ENCODE measurements around the gene RP2.

Gene RP2

DNA sequence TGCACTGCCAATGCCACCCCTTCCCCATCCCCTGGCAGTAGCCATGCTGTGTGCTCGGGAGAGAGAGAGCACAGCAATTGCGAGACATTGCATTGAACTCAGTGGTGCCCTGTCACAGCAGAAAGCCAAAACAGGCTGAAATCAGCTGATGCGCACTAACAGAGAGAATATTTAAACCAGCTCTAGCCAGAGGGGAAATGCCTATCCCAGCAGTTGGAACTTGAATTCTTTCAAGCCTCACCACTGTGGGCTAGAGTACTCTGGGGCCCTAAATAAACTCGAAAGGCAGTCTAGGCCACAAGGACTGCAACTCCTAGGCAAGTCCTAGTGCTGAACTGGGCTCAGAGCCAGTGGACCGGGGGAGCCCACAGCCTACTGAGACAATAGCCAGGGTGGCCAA lies 17.7 kb upstream of the RP2 start:
- FAIRE-seq, result no peak
- no peak for TF ChIP-seq POLR2A (IDR thresholded peaks at IDR 0.05; ENCODE audit: low read depth, low read length)
- no peak for TF ChIP-seq POLR2AphosphoS5 (IDR thresholded peaks at IDR 0.05; ENCODE audit: low read depth, low read length)
- TF ChIP-seq TAF1 (IDR thresholded peaks at IDR 0.05; ENCODE audit: borderline replicate concordance, low read depth, low read length), result no peak
- no peak for DNase-seq (ENCODE audit: insufficient read length)

DNA sequence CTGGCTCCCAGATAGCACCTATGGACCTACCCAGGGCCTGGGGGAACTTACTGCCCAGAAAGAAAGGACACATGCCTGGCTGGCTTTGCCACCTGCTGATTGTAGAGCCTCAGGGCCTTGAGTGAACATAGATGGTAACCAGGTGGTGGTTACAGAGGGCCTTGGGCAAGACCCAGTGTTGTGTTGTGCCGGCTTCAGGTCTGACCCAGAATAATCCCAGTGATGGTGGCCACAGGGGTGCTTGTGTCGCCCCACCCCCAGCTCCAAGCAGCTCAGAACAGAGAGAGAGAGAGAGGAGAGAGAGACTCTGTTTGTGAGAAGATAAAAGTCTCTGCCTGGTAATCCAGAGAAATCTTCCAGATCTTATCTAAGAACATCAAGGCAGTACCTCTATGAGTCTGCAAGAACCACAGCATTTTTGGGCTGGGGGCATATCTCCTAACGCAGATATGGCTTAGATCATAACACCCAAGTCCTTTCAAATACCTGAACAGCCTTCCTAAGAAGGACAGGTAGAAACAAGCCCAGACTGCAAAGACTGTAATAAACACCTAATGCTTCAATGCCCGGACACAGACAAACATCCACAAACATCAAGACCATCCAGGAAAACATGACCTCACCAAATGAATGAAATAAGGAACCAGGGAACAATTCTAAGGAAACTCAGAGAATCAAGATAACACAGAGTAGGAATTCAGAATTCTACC lies 16.3 kb upstream of the RP2 start:
- no peak for TF ChIP-seq POLR2A (IDR thresholded peaks at IDR 0.05; ENCODE audit: low read depth, low read length)
- TF ChIP-seq TAF1 (IDR thresholded peaks at IDR 0.05; ENCODE audit: borderline replicate concordance, low read depth, low read length), result no peak
- no peak for TF ChIP-seq POLR2AphosphoS5 (IDR thresholded peaks at IDR 0.05; ENCODE audit: low read depth, low read length)
- FAIRE-seq, result no peak
- DNase-seq (ENCODE audit: insufficient read length), result no peak

DNA sequence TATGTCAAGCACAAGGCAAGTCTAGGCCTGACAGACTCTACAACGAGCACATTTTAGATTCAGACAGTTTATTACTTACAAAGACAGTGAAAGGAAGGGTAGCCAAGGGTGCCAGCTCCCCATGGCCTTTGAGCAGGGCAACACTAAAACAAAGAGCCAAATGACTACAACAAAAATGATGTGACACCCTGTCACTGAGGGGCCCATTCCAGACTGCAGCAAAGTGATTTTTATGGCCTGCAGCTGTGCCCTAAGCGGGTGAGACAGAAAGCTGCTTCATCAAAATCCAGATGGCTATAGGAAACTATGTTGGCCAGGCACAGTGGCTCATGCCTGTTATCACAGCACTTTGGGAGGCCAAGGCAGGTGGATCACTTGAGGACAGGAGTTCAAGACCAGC lies 13.4 kb upstream of the RP2 start:
- FAIRE-seq (no peak), DNase-seq (ENCODE audit: insufficient read length) (no peak)
- TF ChIP-seq POLR2A (IDR thresholded peaks at IDR 0.05; ENCODE audit: low read depth, low read length) (no peak), TAF1 (IDR thresholded peaks at IDR 0.05; ENCODE audit: borderline replicate concordance, low read depth, low read length) (no peak), POLR2AphosphoS5 (IDR thresholded peaks at IDR 0.05; ENCODE audit: low read depth, low read length) (no peak)

DNA sequence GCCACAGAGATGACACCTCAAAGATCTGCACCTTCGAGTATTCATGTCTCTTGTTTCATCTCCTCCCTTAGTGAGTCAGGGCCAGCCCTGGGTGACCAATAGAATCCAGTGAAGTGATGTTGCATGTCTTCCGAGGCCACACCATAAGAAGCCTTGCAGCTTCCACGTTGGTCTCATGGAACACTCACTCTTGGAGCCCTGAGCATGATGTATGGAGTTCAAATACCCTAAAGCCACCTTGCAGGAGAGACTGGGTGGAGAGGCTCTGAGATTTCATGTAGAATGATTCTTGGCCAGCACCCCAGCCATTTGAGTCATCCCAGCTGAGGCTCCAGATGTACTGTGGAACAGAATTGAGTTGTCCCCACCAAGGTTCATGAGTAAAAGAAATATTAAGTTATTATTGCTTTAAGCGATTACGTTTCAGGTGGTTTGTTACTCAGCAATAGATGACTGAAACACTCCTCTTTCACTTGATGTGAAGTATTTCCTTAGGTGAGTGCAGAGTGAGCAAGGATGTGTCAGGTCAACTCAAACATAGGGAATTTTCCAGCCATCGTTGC lies 5.0 kb upstream of the RP2 start:
- TF ChIP-seq POLR2A (IDR thresholded peaks at IDR 0.05; ENCODE audit: low read depth, low read length), result no peak
- no peak for TF ChIP-seq TAF1 (IDR thresholded peaks at IDR 0.05; ENCODE audit: borderline replicate concordance, low read depth, low read length)
- no peak for TF ChIP-seq POLR2AphosphoS5 (IDR thresholded peaks at IDR 0.05; ENCODE audit: low read depth, low read length)
- DNase-seq (ENCODE audit: insufficient read length) (no peak), FAIRE-seq (no peak)

DNA sequence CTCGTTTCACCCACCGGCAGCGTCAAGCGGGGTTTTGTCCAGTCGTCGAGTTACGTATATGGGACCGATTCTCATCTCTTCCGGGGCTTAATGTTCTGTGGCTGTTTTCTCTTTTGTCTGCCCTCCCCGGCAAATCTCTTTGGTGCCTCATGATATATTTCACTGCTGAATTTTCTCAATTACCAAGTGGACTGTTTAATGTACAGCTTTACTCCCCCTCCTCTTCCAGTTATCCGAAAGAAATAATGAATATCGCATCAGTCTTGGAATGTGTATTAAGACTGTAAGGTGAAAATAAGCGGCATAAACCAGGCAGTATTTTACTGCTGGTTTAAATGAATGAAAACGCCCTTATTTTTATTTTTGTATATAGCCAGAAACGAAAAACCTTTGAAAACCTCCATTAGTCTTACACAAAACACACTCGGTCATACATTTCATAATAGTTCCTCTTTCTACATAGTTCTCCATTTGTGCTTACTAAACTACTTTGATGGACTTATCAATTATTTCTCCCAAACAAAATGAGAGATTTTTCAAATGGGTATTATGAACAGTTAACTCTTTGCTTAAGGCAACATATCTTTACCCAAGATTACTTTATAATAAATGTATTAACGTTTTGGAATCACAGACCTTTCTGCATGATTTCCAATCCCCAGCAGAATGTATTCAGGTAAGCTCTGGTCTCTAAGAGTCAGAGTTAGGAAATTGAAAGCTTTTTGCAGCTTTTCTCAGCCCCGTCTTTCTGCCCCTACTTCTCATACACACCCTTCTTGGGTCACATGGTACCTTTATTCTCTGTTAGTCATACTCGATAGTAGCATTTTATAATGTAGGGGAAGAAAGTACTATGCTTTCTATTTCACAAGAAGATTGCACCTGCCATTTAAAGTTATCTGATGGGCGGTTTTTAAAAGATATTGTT lies 979 bp downstream of the RP2 start:
- no peak for TF ChIP-seq POLR2A (IDR thresholded peaks at IDR 0.05; ENCODE audit: low read depth, low read length)
- no peak for TF ChIP-seq TAF1 (IDR thresholded peaks at IDR 0.05; ENCODE audit: borderline replicate concordance, low read depth, low read length)
- no peak for TF ChIP-seq POLR2AphosphoS5 (IDR thresholded peaks at IDR 0.05; ENCODE audit: low read depth, low read length)
- DNase-seq (ENCODE audit: insufficient read length) (no peak), FAIRE-seq (peak; percentile 42)

DNA sequence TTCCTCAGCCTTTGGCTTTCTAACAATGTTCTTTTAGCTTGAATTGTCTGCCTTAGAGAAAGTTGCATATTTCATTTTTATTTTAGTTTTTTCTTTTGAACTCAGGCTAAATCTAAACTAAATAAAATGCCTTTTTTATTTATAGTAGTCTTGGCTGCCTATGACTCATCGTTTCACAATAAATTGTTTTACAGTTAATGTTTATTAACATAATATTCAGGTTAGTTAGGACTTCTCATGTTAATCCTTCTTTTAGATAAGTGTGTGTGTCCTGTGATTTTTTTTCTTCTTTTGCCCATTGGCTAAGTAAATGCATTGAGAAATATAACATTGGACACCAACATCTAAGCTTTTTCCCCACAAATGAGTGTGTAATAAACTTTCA lies 1.6 kb downstream of the RP2 start:
- FAIRE-seq (no peak), DNase-seq (ENCODE audit: insufficient read length) (no peak)
- no peak for TF ChIP-seq POLR2AphosphoS5 (IDR thresholded peaks at IDR 0.05; ENCODE audit: low read depth, low read length)
- no peak for TF ChIP-seq TAF1 (IDR thresholded peaks at IDR 0.05; ENCODE audit: borderline replicate concordance, low read depth, low read length)
- no peak for TF ChIP-seq POLR2A (IDR thresholded peaks at IDR 0.05; ENCODE audit: low read depth, low read length)

DNA sequence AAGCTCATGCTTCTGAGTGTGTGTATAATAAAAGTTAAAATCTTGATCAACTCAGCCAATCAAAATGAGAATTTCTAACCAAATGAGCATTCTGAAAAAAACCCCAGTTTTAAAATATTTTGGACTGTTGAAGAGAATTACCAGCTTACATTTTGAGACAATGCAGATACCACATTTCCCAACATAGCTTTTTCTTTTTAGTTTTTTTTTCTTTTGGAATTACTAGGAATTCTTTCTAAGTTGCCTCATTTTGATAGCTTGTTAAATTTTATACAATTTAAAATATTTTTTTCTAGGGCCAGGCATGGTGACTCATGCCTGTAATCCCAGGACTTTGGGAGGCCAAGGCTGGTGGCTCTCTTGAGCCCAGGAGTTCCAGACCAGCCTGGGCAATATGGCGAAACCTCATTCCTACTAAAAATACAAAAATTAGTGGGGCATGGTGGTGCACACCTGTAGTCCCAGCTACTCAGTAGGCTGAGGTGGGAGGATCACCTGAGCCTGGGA lies 2.2 kb downstream of the RP2 start:
- FAIRE-seq (no peak), DNase-seq (ENCODE audit: insufficient read length) (no peak)
- no peak for TF ChIP-seq POLR2AphosphoS5 (IDR thresholded peaks at IDR 0.05; ENCODE audit: low read depth, low read length)
- TF ChIP-seq TAF1 (IDR thresholded peaks at IDR 0.05; ENCODE audit: borderline replicate concordance, low read depth, low read length), result no peak
- TF ChIP-seq POLR2A (IDR thresholded peaks at IDR 0.05; ENCODE audit: low read depth, low read length), result no peak

DNA sequence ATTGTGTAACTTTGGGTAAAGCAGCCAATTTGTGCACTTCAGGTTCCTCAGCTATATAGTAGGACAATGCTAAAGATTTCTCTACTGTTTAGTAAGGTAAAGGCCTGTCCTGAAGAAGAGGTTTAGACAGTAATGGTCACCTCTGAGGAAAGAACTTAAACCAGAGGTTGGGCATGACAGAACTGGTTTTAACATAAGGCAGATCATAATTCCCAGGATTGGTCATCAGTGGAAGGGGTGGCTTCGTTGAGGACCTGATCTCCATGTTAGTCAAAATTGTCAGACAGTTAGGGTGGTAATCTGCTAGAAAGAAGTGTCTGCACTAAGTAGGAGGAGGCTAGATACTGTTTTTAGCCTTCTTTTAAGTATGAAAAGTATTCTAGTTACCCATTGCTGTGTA lies 4.1 kb downstream of the RP2 start:
- TF ChIP-seq TAF1 (IDR thresholded peaks at IDR 0.05; ENCODE audit: borderline replicate concordance, low read depth, low read length), result no peak
- TF ChIP-seq POLR2A (IDR thresholded peaks at IDR 0.05; ENCODE audit: low read depth, low read length), result no peak
- no peak for TF ChIP-seq POLR2AphosphoS5 (IDR thresholded peaks at IDR 0.05; ENCODE audit: low read depth, low read length)
- FAIRE-seq (peak; percentile 51), DNase-seq (ENCODE audit: insufficient read length) (no peak)

DNA sequence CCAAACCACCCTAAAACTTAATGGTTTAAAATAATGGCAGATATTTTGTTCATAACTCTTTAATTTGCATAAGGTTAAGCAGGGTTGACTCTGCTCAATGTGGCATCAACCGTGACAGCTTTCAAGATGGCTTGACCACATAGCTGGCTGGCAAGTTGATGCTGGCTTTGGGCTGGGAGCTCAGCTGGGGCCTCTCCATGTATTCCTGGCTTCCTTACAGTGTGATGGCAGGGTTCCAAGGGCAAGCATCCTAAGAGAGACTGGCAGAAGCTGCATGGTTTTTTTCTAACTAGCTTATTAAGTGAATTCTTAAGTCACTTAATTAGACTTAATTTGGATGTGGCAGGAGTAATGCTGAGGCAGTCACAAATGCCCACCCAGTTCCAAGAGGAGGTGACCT lies 4.5 kb downstream of the RP2 start:
- FAIRE-seq (no peak), DNase-seq (ENCODE audit: insufficient read length) (no peak)
- no peak for TF ChIP-seq TAF1 (IDR thresholded peaks at IDR 0.05; ENCODE audit: borderline replicate concordance, low read depth, low read length)
- TF ChIP-seq POLR2AphosphoS5 (IDR thresholded peaks at IDR 0.05; ENCODE audit: low read depth, low read length), result no peak
- TF ChIP-seq POLR2A (IDR thresholded peaks at IDR 0.05; ENCODE audit: low read depth, low read length), result no peak

DNA sequence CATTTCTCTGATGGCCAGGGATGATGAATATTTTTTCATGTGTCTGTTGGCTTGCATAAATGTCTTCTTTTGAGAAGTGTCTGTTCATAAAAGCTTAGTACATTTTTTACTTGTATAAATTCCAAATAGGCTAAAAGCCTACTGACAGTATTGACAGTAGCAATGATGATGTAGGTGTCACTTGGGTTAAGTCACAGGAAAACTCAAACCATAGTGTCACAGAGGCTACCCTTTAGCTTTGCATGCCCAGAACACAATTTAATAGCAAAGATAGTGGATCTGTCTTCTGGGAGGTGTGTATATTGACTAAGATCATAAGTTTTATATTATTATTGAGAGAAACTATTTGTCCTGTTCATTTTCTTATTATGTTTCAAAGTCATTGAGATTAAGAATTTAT lies 8.1 kb downstream of the RP2 start:
- FAIRE-seq (no peak), DNase-seq (ENCODE audit: insufficient read length) (no peak)
- TF ChIP-seq POLR2AphosphoS5 (IDR thresholded peaks at IDR 0.05; ENCODE audit: low read depth, low read length) (no peak), TAF1 (IDR thresholded peaks at IDR 0.05; ENCODE audit: borderline replicate concordance, low read depth, low read length) (no peak), POLR2A (IDR thresholded peaks at IDR 0.05; ENCODE audit: low read depth, low read length) (no peak)

DNA sequence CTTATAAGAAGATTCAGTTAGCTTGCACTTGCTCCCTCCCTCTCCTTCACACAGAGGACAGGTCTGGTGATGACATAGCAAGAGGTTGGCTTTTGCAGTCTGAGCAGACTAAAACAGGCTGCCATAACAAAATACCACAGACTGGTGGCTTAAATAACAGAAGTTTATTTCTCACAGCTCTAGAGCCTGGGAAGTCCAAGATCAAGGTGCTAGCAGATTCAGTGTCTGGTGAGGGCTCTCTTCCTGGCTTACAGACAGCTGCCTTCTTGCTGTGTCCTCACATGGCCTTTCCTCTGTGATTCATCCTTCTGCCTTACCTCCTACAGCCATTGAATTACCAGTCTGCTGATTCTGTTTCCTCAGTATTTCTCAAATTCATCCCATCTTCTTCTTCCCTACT lies 13.1 kb downstream of the RP2 start:
- FAIRE-seq, result no peak

More for the DNA sequence above, 13.1 kb downstream of the RP2 start:
- no peak for DNase-seq (ENCODE audit: insufficient read length)
- no peak for TF ChIP-seq POLR2A (IDR thresholded peaks at IDR 0.05; ENCODE audit: low read depth, low read length)
- TF ChIP-seq POLR2AphosphoS5 (IDR thresholded peaks at IDR 0.05; ENCODE audit: low read depth, low read length), result no peak
- TF ChIP-seq TAF1 (IDR thresholded peaks at IDR 0.05; ENCODE audit: borderline replicate concordance, low read depth, low read length), result no peak
